Activated CD4-positive, CD25-positive, alpha-beta regulatory T cell treated with anti-CD3 and anti-CD28 coated beads, Interleukin-2, amount 50 U/mL, for 72 hours (primary cell): ENCODE measurements around the gene NR2F1-AS1.

Experiments used
- DNase-seq: peaks from one replicate; pipeline ENCODE4 v3.0.0; 2021

NR2F1-AS1 gene

DNA sequence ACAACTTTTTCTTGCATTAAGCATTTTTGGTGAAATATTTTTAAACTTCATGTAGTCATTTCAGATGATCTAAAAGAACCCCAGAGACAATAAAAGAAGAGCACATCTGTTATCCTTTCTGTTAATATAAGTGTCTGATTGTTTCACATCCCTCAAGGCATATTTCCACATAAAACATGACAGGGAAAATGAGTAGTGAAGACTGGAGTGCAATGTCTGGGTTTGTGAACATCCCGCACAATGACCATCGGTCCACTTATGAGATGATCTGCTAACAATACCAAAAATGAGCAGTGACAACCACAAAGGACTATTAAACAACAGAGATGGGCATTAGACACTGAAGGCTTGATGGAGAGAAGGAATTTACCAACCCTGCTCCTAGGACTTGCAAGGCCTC, 209.1 kb downstream of the NR2F1-AS1 start:
- DNase-seq = no peak

DNA sequence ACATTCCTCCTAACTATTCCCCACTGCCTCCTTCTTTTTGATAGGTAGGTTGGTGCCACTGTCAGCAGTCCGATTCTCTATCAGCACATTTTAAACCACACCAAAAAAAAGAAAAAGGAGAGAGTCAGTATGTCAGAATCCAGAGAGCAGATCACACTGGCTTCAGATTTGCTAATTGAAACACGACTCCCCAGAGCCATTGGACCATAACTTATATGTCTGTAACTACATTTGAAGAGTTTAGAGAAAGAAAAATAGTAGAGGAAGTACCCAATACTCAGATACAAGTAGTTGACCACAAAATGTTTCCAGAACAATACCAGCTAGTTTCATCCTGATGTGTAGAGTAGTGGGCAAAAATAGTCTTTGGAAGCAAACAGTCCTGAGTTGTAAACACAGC, 216.6 kb downstream of the NR2F1-AS1 start:
- no peak for DNase-seq

DNA sequence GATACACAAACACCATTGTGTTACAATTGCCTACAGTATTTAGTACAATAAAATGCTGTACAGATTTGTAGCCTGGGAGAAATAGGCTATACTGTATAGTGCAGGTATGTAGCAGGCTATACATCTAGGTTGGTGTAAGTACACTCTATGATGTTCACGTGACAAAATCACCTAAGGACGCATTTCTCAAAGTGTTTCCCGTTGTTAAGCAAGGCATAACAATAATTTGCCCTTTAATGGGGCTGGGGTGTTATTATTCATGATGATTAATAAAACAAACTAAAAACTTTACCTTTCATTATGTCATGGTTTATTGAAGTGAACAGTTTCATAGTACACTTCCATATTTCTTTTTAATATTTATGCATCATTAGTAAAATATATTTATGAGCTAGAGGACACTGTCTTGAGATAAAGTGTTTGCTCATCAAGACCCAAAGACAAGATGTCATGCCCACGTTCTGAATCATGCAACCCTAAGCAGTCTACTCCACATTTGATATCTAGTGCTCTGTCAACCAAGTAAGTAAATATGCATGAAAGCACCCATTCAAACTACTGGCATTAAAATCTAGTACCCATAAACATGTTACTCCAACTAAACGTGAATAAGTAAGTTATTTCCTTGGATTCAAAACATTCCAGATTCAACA, 220.5 kb downstream of the NR2F1-AS1 start:
- DNase-seq = no peak

DNA sequence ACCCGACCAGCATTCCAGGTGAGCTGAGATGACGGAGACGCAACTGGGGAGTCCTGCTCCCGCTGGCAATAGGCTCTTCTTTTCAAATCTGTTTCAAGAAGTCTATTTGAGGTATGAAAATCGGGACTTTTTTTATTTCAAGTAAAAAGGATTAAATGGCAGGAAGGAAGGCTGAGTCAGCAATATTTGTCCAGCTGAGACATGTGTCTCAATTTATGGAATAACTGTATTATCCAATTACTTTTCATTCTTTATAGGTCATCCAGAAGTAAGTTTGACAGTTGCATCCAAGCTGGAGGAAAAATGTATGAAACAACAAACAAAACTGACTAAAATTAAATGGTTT, 221.1 kb downstream of the NR2F1-AS1 start:
- DNase-seq = no peak
